HUDEP-2 (cell line): ENCODE data around the gene COL8A2.

Experiments used
- DNase-seq, 76 experiments: peaks; one replicate each; lab custom pipeline; 2025; ENCODE audit not compliant: unreplicated experiment in 76 of 76; lab: John Stamatoyannopoulos, UW

The COL8A2 gene

GRCh38 chr1:36157973-36158826 lies 33.2 kb upstream of the COL8A2 start:
- peak in 3 of 76 experiments; percentile 2 to 18 (median 15) for DNase-seq

DNA sequence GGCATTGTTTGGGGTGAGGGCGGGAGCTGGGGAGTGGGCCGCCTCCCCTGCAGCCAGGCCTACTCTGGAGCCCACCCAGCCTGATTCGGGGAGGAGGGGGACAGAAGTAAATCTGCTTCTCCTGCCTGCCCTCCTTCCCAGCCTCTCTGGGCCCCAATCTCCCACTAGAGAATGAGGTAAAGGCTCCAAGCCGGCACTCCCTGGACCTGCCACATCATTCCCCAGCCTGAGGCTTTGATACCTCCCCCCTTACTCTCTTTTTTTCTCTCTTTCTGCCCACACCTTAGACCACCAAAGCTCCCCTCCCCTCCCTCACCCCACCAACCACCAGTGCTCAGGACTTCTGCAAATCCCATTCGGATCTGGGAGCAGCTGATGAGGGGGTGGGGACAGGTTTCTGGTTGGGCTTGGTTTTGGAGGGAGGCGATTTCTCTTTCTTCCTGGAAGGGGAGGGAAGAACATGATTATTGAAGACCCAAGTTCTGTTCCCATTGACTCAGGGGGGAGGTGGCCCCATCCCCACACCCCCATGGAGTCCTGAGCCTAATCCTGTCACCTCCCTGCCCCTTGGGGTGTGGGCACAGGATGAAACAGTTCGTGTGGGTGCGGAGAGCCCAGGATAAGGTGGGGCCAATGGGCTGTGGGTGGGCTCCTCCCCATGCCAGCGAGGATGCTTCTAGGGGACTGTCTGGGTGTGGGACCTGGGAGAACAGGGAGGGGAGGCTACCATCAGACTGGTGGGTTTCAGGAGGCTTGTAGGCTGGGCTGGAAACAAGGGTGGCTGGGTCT lies 32.3 kb upstream of the COL8A2 start:
- peak in 3 of 76 experiments; percentile 16 to 38 (median 23) for DNase-seq

DNA sequence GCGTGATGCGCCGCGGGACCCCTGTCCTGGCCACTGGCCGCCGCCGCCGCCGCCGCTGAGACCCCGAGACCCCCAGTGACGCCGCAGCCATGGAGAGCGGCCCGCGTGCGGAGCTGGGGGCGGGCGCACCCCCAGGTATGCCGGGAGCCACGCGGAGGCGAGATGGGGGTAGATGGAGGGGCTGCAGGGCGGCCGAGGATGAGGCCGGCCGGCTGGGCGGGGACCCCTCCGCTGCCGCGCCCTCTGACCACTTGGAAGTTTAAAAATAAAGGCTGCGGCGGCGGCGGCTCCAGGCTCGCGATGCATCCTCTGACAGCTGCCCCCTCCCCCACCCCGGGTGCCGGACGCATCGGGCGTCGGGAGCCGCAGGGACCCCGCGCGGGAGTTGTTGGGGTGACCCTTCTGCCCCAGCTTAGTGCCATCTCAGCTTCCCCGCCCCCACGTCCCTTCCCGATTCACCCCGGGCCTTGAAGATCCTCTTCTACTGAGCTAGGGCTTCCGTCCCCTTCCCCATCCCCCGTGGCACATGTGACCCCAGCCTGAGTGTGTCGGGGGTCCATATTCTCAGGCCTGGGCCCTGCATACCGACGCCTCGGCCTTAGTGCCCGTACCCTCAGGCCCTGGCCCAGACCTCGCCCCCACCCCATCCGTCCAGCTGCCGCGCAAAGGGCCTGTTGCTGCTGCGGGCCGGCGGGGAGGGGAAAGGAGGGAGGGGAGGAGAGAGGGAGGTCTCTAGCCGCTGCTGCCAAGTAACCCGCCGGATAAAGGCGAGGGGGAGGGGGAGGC lies 31.5 kb upstream of the COL8A2 start:
- peak in 30 of 76 experiments; percentile 12 to 42 (median 26) for DNase-seq

- peak in 73 of 76 experiments; percentile 18 to 94 (median 75) for DNase-seq
These were observed 30.6 kb upstream of the COL8A2 start, which contains the start of gene MAP7D1 for GRCh38 chr1:36155408-36156328. TSS of gene MAP7D1 (plus strand) at chr1:36156160. CDS start at chr1:36156418, 258 bp downstream.

GRCh38 chr1:36154765-36155407 lies 29.9 kb upstream of the COL8A2 start:
- no peak for DNase-seq

- DNase-seq = no peak
These were observed 29.3 kb upstream of the COL8A2 start for GRCh38 chr1:36154335-36154734.

DNA sequence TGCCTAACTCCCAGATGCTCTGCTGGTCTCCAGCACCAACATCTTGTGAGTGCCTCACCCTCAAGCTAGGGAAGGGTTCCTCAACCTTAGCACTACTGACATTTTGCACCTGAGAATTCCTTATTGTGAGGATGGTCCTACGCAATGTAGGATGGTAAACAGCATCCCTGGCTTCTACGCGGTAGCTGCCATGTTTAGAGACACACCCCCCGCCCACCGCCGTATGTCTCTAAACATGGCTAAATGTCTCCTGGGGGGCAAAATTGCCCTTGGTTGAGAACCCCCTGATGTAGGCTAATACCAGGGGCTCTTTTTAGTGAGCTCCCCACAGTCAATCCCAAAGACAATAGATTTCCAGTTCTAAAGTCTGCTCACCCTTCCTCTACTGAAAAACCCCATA lies 28.5 kb upstream of the COL8A2 start:
- DNase-seq = no peak

GRCh38 chr1:36151845-36152203 lies 26.8 kb upstream of the COL8A2 start:
- DNase-seq = no peak

- no peak for DNase-seq
These were observed 26.3 kb upstream of the COL8A2 start for GRCh38 chr1:36151134-36151844.

DNA sequence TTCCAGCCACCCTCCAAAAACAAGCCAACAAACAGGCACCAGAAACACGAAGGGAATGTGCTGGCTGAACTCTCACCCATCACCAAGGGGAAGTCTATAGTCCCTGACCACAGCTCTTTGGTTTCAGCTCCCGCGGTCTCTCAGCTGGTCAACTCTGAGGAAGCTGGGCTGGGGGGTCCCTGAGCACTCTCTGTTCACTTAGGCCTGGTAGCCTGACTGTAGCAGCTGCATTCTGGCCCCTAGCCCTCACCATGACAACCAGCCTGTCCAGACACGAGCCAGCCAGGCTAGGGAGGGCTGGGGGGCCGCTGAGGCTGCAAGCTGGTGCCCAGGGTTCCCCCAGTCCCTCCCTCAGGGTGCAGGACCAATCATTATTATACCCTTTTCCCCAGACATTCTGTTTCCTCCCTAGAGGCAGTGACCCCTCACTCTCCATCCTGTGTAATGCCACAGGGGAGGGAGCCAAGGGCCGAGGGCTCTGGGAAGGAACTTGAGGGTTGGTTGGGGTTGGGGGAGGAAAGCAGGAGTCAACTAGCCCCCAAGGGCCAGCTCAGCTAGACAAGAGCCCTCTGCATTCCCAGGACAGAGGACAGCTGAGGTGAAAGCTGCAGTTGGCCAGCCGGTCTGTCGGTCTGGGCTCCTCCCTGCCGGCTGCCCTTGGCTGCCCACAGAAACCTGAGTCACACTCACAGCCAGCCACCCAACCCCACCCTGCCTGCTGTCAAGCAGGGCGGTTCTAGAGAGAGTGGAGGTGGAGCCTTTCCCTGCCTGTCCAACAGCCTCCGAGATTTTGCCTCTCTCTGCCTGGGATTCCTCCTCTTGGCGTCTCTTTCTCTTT lies 25.5 kb upstream of the COL8A2 start:
- peak in 73 of 76 experiments; percentile 32 to 91 (median 75) for DNase-seq

DNA sequence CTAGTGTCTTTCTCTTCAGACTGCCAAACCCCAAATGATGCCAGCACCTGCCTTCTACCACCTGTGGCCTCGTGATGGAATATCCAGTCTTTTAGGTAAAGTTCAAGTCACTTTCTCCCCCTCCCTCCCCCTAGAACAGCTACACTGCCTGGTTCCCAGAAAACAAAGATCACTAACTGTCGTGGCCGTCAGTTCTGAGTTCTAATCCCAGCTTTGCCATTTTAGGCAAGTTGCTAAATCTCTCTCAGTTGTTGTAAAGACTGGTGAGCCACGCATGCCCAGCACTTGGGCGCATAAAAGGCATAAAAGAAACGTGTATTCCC lies 24.9 kb upstream of the COL8A2 start:
- peak in 2 of 76 experiments; percentile 34 to 38 for DNase-seq

DNA sequence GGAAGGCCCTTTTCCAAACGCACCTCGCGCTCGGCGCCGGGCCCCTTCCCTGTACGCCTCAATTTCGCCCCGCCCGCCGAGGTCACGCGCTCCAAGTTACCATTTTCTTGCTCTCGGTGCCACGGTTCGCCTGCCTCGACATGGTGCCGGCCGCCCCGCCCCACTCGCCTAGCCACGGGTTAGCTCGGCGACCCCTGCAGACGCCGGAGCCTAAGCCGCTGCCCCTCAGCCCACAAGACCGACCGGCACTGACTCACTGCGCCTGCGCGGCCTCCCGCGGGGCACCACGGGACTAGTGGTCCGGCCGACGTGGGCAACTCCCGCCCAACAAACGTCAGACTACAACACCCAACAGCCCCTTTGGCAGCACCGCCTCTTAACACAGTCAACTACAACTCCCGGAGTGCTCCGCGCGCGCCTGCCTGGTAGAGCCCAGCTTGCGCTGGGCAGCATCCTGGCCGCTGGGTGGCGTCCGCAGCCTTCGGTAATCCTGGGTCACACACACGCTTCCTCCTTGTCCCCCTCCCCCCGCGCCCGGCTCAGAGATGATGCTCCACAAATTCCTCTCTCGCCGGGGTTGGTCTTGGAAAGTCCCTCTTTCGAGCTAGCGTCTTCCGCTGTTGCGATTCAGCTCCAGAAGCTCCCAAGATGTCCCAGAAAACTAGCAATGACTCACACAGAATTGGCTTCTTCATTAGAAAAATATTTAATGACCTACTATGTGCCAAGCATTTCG lies 24.4 kb upstream of the COL8A2 start, which contains the start of gene TRAPPC3:
Gene TRAPPC3, minus strand, starts transcription at position 250 of the 736 bp plus-strand sequence. Its CDS starts 108 bp downstream, at position 142.
- DNase-seq = peak; percentile 43 to 99 (median 98)

DNA sequence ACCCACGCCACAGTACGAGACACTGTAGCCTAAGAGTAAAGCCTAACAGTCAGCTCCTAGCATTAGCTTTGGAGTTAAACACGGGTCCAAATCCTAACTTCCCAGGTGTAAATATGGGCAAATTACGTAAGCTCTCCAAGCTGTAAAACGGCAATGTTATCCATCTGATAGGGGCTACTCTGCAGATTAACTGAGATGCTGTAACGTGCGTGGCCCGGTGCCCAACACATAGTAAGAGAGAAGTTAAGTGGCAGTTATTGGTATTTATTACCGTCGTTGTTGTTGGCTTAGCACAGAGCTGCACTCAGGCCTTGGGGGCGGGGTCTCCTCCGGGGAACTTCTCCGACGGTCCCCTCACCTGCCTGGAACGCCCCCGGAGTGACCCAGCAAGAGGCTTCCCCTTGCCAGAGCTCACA lies 23.8 kb upstream of the COL8A2 start:
- peak in 8 of 76 experiments; percentile 34 to 63 (median 53) for DNase-seq

GRCh38 chr1:36144413-36144812 lies 19.4 kb upstream of the COL8A2 start:
- DNase-seq = no peak

DNA sequence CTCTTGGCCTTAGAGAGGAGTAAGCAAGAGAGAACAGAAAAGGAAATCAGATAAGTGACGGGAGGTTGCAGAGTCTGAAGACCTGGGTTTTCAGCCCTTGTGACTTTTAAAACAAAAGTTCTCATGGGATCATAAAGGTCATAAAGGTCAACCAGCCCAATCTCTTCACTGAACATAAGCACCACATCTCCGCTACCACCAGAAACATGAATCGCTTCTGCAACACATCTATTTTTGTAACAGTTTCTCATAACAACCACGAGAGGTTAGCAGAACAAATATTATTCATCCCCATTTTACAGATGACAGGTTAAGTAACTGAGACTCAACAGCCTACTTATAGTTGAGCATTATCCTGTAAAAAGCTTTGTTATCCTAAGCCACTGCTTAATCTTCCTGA lies 18.4 kb upstream of the COL8A2 start:
- DNase-seq = no peak

GRCh38 chr1:36142121-36142520 lies 17.1 kb upstream of the COL8A2 start:
- no peak for DNase-seq

DNA sequence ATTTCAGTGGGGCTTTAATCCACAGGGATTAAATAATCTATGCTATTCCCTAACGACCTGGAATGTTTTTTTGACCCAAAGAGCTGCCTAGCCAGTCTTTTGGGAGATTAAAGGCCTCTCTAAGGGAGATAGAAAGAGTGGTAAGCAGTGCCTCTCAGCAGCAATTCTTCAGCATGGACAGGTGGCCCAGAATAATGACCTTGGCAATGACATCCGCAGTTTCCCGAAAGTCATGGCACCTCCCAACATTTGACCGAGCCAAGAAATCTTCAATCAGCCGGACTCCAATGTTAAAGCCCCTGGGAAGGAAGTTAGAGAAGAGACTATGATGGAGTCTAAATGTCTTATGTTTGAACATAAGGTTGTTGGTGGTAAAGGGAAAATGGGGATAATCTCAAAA lies 14.5 kb upstream of the COL8A2 start:
- no peak for DNase-seq
